ENCODE measurements around the gene IFNE. TPM values are rescaled to one million over a fixed set of nuclear protein-coding genes. Genes with fewer than 3 reads are reported as not detected.

IFNE gene
- total RNA-seq, 1 donor = 3.6 TPM

DNA sequence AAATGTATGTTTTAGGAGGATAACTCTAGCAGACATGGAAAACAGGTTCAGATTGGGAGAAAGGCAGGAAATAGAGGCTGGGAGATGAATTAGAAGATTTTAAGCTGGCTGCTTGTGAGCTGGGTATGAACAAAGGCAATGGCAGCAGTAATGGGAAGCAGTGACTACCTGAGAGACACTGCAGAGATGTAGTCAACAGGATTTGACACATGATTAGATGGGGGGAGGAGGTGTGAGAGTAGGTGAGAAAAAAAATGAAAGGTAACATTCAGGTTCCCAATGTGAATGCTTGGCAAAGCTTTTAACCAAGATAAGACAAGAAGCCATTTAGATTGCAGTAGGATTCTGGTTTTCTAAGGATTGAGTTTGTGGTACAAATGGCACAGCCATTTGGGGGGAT lies 22.8 kb upstream of the IFNE start:
- no peaks in the 10 kb centered on the region for H3K9me3 ChIP-seq (ENCODE audit: low read depth, low read length)
- DNase-seq (ENCODE audit: insufficient read length, low spot score, missing footprints) = no peak
- no peak overlapping the region for H2AFZ ChIP-seq (ENCODE audit: low read length)
- H4K20me1 ChIP-seq (ENCODE audit: insufficient read depth, low read length) = no peaks in the 10 kb centered on the region
- H3K4me2 ChIP-seq (ENCODE audit: insufficient read depth, low read length) = no peak overlapping the region
- peaks cover 4% of the 10 kb centered on the region for H3K36me3 ChIP-seq (ENCODE audit: insufficient read depth, low read length)
- peaks cover 63% of the 10 kb centered on the region for H3K4me1 ChIP-seq (ENCODE audit: insufficient read depth, low read length)
- H3K79me2 ChIP-seq (ENCODE audit: insufficient read depth, low read length) = peaks cover 69% of the 10 kb centered on the region
- no peaks in the 10 kb centered on the region for H3K27me3 ChIP-seq (ENCODE audit: insufficient read depth, low read length)
- peak overlapping the region; percentile 23 for H3K27ac ChIP-seq (ENCODE audit: low read depth, low read length)
- no peak for TF ChIP-seq CTCF (IDR thresholded peaks at IDR 0.05; ENCODE audit: extremely low read depth, low read depth, low read length)
- no peak overlapping the region for H3K4me3 ChIP-seq (ENCODE audit: insufficient read depth, low read length)

DNA sequence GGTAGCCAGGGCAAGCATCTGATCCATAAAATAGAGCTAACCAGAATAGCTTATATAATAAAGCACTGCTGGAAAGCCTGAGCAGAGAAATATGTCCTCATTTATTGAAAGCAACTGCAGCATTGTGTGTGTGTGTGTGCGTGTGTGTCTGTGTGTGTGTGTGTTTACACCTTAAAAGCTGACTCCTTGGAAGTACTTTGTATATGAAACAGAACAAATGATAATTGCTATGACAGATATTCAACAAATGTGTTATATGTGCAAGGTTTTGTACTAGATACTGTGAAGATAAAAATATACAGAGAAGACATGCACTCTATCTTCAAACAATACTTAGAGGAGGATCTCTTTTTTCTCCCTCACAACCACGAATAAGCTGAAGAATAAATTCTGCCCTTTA lies 22.0 kb upstream of the IFNE start:
- Histone ChIP-seq H3K27me3 (ENCODE audit: insufficient read depth, low read length) (no peaks in the 10 kb centered on the region), H3K9me3 (ENCODE audit: low read depth, low read length) (no peaks in the 10 kb centered on the region), H3K36me3 (ENCODE audit: insufficient read depth, low read length) (peaks cover 3% of the 10 kb centered on the region), H3K4me3 (ENCODE audit: insufficient read depth, low read length) (no peak overlapping the region), H3K4me2 (ENCODE audit: insufficient read depth, low read length) (no peak overlapping the region), H3K27ac (ENCODE audit: low read depth, low read length) (peak overlapping the region; percentile 4), H4K20me1 (ENCODE audit: insufficient read depth, low read length) (no peaks in the 10 kb centered on the region), H3K4me1 (ENCODE audit: insufficient read depth, low read length) (peaks cover 62% of the 10 kb centered on the region), H3K79me2 (ENCODE audit: insufficient read depth, low read length) (peaks cover 67% of the 10 kb centered on the region), H2AFZ (ENCODE audit: low read length) (no peak overlapping the region)
- TF ChIP-seq CTCF (IDR thresholded peaks at IDR 0.05; ENCODE audit: extremely low read depth, low read depth, low read length) = no peak
- DNase-seq (ENCODE audit: insufficient read length, low spot score, missing footprints) = no peak

GRCh38 chr9:21502586-21502985 lies 20.5 kb upstream of the IFNE start:
- Histone ChIP-seq H3K79me2 (ENCODE audit: insufficient read depth, low read length) (peaks cover 74% of the 10 kb centered on the region), H3K27ac (ENCODE audit: low read depth, low read length) (peak overlapping the region; percentile 12)

GRCh38 chr9:21499912-21500311 lies 17.8 kb upstream of the IFNE start:
- H3K4me3 ChIP-seq (ENCODE audit: insufficient read depth, low read length) = no peak overlapping the region
- no peak overlapping the region for H3K4me2 ChIP-seq (ENCODE audit: insufficient read depth, low read length)
- no peaks in the 10 kb centered on the region for H4K20me1 ChIP-seq (ENCODE audit: insufficient read depth, low read length)
- peaks cover 20% of the 10 kb centered on the region for H3K4me1 ChIP-seq (ENCODE audit: insufficient read depth, low read length)
- no peak overlapping the region for H3K27ac ChIP-seq (ENCODE audit: low read depth, low read length)
- TF ChIP-seq CTCF (IDR thresholded peaks at IDR 0.05; ENCODE audit: extremely low read depth, low read depth, low read length) = no peak
- H3K79me2 ChIP-seq (ENCODE audit: insufficient read depth, low read length) = peaks cover 82% of the 10 kb centered on the region
- no peaks in the 10 kb centered on the region for H3K27me3 ChIP-seq (ENCODE audit: insufficient read depth, low read length)
- no peak for DNase-seq (ENCODE audit: insufficient read length, low spot score, missing footprints)
- H2AFZ ChIP-seq (ENCODE audit: low read length) = no peak overlapping the region
- peaks cover 3% of the 10 kb centered on the region for H3K36me3 ChIP-seq (ENCODE audit: insufficient read depth, low read length)
- no peaks in the 10 kb centered on the region for H3K9me3 ChIP-seq (ENCODE audit: low read depth, low read length)

More at GRCh38 chr9:21502586-21502985, 20.5 kb upstream of the IFNE start:
- H3K4me2 ChIP-seq (ENCODE audit: insufficient read depth, low read length) = no peak overlapping the region
- H3K27me3 ChIP-seq (ENCODE audit: insufficient read depth, low read length) = no peaks in the 10 kb centered on the region
- no peak overlapping the region for H3K4me3 ChIP-seq (ENCODE audit: insufficient read depth, low read length)
- H4K20me1 ChIP-seq (ENCODE audit: insufficient read depth, low read length) = no peaks in the 10 kb centered on the region
- no peak for DNase-seq (ENCODE audit: insufficient read length, low spot score, missing footprints)
- peaks cover 47% of the 10 kb centered on the region for H3K4me1 ChIP-seq (ENCODE audit: insufficient read depth, low read length)
- H2AFZ ChIP-seq (ENCODE audit: low read length) = no peak overlapping the region
- no peak for TF ChIP-seq CTCF (IDR thresholded peaks at IDR 0.05; ENCODE audit: extremely low read depth, low read depth, low read length)
- no peaks in the 10 kb centered on the region for H3K9me3 ChIP-seq (ENCODE audit: low read depth, low read length)
- peaks cover 3% of the 10 kb centered on the region for H3K36me3 ChIP-seq (ENCODE audit: insufficient read depth, low read length)

Data from osteoblast (primary cell).